ENCODE measurements around the gene TXNDC17.
"Not testable (repeated sequence)": the region's sequence is repeated elsewhere in the genome, so short reads cannot be mapped to it uniquely, and the experiment has no call there.

TXNDC17 gene

DNA sequence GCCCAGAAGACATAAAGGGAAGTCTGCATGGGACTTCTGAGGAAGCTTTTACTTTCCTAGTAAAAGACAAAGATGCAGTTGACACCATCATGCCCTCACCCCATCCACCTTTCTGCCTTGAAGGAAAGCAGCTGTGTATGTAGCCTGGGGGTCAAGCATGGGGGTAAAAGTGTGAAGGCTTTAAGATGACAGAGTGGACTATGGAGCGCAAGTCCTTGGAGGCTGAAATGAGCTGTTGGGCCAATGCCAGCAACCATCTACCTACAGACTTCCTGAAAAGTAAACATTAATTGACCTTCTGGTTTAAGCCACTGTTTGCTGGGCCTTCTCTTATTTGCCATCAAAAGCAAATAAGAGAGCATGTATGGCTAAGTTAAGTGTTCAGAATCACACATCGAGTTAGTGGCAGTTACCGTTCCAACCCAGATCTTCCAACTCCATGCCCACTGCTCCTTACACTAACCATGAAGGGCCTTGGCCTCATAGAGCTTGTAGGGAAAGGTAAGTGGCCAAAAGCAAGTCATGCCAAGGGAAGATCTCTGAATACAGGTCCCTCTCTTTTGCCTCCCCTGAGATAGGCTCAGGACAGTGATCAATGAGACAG is 42.3 kb downstream of the TXNDC17 start:
- DNase-seq (ENCODE audit: low read depth, low spot score), result no peak

DNA sequence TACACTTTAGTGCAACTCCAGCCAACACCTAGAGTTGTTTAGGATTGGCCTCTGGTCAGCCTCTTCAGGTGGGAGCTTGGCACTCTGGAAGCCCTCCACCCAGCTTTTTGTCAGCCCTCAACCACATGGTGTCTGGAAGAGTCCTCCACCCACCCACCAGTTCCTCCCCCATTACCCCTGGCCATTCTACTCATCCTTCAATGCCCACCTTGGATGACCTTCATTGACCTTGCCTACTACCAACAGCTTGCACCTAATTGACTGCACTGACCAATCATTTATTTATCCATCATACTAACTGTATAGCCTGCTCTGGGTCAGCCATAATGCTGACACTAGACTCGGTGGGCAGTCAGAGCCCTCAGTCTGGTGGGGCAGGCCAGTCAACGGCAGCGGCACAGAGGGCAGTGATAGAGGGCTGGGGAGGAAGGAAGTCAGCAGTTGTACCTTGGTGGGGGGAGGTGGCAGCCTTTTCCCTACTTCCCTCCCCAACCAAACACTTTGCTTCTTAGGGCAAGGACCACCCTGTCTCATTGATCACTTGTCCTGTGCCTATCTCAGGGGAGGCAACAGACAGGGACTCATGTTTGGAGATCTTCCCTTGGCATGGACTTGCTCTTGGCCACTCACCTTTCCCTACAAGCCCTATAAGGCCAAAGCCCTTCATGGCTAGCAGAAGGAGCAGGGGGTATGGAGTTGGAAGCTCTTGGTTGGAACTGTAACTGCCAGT is 43.0 kb downstream of the TXNDC17 start:
- DNase-seq (ENCODE audit: low read depth, low spot score), result no peak

DNA sequence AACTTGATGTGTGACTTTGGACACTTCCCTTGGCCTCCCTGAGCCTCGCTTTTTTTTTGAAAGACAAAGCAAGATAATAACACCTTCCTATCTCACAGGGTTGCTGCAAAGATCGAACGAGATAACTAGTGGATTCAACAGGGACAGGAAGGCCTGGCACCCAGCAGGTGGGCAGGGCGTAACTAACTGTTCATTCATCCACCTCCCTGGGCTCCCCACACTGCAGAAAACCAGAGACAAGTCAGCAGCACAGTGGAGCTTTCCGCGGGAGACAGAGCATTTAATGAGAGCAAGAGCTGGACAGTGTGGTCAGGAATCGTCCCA is 43.6 kb downstream of the TXNDC17 start:
- no peak for DNase-seq (ENCODE audit: low read depth, low spot score)

DNA sequence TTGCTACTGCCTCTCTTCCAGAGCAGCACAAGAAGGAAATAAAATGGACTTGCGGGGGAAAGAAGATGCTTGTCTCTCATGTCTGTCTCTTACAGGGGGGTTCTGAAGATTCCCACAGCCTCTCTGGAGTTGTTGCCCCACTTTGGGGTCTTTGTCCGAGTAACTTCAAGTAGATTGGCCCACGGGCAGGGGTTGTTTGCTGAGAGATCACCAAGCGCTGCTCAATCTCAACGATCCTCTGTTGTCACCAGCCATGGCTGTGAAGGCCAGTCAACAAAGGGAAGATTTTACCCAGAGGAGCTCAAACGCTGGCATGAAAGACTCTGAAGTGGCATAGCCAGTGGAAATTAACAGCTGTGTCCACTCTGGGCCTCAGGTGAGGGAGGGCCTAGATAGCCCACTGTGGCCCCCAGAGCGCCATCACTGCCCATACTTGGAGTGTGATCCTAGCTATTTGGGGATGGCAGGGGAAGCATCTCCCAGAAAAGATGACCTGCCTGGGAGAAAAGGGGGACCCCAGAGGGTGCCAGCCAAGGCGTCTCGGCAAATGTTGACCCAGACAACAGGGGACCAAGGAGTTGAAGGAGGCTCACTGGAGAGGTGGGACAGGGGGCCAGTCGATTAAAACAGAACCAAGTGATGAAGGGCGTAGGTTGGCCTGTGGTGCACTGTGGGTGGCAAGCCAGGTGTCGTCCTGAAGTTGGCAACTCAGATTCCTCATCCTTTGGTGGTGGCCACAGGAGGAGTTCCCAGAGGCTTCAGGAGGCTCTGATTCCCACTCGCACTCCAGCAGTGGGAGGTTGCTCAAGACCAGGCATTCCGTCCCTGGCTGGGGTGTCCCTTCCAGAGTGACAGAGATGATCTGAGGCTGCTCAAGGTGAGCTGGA is 44.3 kb downstream of the TXNDC17 start:
- no peak for DNase-seq (ENCODE audit: low read depth, low spot score)

DNA sequence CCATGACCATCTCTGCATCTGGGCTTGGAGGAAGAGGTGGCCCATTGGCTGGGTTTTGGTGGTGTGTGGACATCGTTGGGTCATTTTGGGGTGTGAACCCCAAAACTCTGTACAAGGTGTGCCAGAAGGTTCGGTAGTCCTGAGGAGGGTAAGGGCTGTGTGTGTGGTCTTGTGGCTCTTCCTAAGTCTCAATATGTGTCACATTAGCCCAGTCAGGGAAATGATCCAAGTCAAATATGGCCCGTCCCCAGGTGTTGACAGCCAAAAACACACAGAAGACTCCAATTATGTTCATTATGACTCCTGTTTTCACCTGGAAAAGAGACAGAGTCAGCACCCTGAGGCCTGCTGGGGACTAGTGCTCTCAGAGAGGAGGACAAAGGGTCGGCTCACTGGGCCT is 45.2 kb downstream of the TXNDC17 start:
- DNase-seq (ENCODE audit: low read depth, low spot score), result no peak

DNA sequence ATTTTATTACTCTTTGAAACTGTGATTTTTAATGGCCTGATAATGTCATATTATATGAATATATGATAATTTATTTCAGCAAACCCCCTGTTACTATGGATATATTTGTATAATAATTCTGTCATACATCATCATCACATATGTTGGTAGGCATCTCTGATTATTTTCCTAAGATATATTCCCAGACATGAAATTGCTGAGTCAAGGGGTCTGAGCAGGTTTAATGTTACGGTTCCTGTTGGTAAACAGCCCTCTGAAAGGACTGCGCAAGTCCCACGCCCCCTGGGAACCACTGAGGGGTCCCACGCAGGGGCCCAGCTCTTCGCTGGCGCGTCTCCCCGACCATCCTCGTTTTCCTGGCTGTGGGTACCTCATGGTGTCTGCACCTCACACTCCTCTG is 48.1 kb downstream of the TXNDC17 start:
- no peak for DNase-seq (ENCODE audit: low read depth, low spot score)

DNA sequence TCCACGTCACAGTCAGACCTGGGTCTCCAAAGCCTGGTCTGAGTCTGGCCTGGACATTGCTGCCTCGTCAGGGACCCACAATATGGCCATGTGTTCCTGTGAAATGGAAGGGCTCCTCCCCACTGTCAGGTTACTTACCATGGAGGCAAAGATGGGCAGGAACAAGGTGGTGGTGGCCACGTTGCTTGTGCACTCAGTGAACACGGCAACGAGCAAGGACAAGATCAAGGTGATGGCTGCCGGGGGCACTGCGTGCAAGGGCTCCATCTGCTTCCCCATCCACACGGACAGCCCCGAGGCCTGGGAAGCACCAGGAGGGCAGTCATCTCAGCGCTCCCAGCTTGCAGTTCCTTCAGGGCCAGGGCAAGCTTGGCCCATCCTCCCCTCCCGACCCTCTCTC is 49.8 kb downstream of the TXNDC17 start:
- no peak for DNase-seq (ENCODE audit: low read depth, low spot score)

- no peak for DNase-seq (ENCODE audit: low read depth, low spot score)
These were observed 50.7 kb downstream of the TXNDC17 start for GRCh38 chr17:6691546-6691945.

DNA sequence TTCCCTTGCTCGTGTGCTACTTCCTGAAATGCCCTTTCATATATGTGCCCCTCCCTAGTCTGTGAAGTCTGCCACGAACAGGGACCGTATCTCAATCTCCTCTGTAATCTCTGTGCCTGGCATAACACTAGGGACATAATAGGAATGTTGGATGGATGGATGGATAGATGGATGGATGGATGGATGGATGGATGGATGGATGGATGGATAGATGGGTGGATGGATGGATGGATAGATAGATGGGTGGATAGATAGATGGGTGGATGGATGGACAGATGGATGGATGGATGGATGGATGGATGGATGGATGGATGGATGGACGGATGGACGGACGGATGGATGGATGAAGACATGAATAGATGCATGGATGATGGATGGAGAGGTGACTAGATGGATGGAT is 51.1 kb downstream of the TXNDC17 start:
- not testable (repeated sequence) for DNase-seq (ENCODE audit: low read depth, low spot score)

All from activated naive CD8-positive, alpha-beta T cell treated with anti-CD3 and anti-CD28 coated beads, Interleukin-2, amount 50 U/mL, for 16 hours (primary cell).